Keratinocyte (primary cell): ENCODE results near the gene GRIP1. TPM values are rescaled to one million over a fixed set of nuclear protein-coding genes. Genes with fewer than 3 reads are reported as not detected.

Experiments used
- DNase-seq: peaks from one replicate; pipeline ENCODE4 v3.0.0-alpha.2; 2011; ENCODE audit warnings: low read depth, missing footprints, low spot score
- FAIRE-seq: peaks from 2 replicates; lab custom pipeline; 2011; peaks lifted over from hg19 to GRCh38; lab: Jason Lieb, UNC
- H2AFZ ChIP-seq: 2 replicates; pipeline ENCODE4 v1.6.0; 2012; ENCODE audit warnings: low read length, control low read depth, inconsistent platforms; ENCODE audit not compliant: control insufficient read depth
- H3K27ac ChIP-seq: 2 replicates; pipeline ENCODE4 v1.5.1; 2011; ENCODE audit warnings: low read length; ENCODE audit not compliant: control insufficient read depth, insufficient read depth
- H3K27me3 ChIP-seq: 3 replicates; pipeline ENCODE4 v1.6.0; 2011; ENCODE audit warnings: low read length; ENCODE audit not compliant: control insufficient read depth, insufficient read depth; ENCODE audit errors: extremely low read depth
- H3K36me3 ChIP-seq, 2 experiments: 2 replicates in 1 of 2; 3 replicates in 1 of 2; pipeline ENCODE4 v1.5.1; 2011; ENCODE audit warnings: low read length in 2 of 2, mild to moderate bottlenecking in 1 of 2; ENCODE audit not compliant: control insufficient read depth in 2 of 2, insufficient read depth in 2 of 2; ENCODE audit errors: extremely low read depth in 1 of 2
- H3K4me1 ChIP-seq: 3 replicates; pipeline ENCODE4 v1.5.1; 2011; ENCODE audit warnings: low read length; ENCODE audit not compliant: control insufficient read depth, insufficient read depth; ENCODE audit errors: extremely low read depth
- H3K4me2 ChIP-seq: 3 replicates; pipeline ENCODE4 v1.6.0; 2011; ENCODE audit warnings: low read depth, low read length; ENCODE audit not compliant: control insufficient read depth, insufficient read depth; ENCODE audit errors: extremely low read depth
- H3K4me3 ChIP-seq, 3 experiments: fragments of 200-600 bp in 1 of 3; sonication (generic) in 1 of 3; 2 replicates in 2 of 3; 3 replicates in 1 of 3; pipeline ENCODE4 v1.5.1; 2011 to 2016; ENCODE audit warnings: low read length in 3 of 3, mild to moderate bottlenecking in 3 of 3, control low read depth in 2 of 3, inconsistent platforms in 1 of 3, low read depth in 1 of 3, mixed read lengths in 1 of 3, mixed run types in 1 of 3, moderate library complexity in 1 of 3; ENCODE audit not compliant: control insufficient read depth in 2 of 3, insufficient read depth in 2 of 3; ENCODE audit errors: extremely low read depth in 1 of 3
- H3K79me2 ChIP-seq: 2 replicates; pipeline ENCODE4 v1.6.0; 2012; ENCODE audit warnings: low read length; ENCODE audit not compliant: control insufficient read depth, insufficient read depth
- H3K9ac ChIP-seq: 3 replicates; pipeline ENCODE4 v1.6.0; 2011; ENCODE audit warnings: low read length; ENCODE audit not compliant: control insufficient read depth, insufficient read depth; ENCODE audit errors: extremely low read depth
- H3K9me1 ChIP-seq: 3 replicates; pipeline ENCODE4 v1.6.0; 2011; ENCODE audit warnings: low read length; ENCODE audit not compliant: control insufficient read depth, insufficient read depth; ENCODE audit errors: extremely low read depth
- H3K9me3 ChIP-seq: 2 replicates; pipeline ENCODE4 v1.5.1; 2012; ENCODE audit warnings: low read depth, low read length; ENCODE audit not compliant: control insufficient read depth
- H4K20me1 ChIP-seq: 3 replicates; pipeline ENCODE4 v1.6.0; 2011; ENCODE audit warnings: low read length; ENCODE audit not compliant: control insufficient read depth, insufficient read depth; ENCODE audit errors: extremely low read depth
- CTCF ChIP-seq, 3 experiments: IDR thresholded peaks in 1 of 3; conservative IDR thresholded peaks in 1 of 3; optimal IDR thresholded peaks in 1 of 3; 2 replicates in 2 of 3; 3 replicates in 1 of 3; pipeline versions ENCODE3 to v1.5.1; 2011; ENCODE audit warnings: low read length in 3 of 3, mild to moderate bottlenecking in 3 of 3, moderate library complexity in 2 of 3, control low read depth in 1 of 3, inconsistent platforms in 1 of 3; ENCODE audit not compliant: insufficient read depth in 2 of 3; ENCODE audit errors: extremely low read depth in 1 of 3
- EZH2 ChIP-seq: IDR thresholded peaks from one replicate; pipeline ENCODE4 v1.6.1; 2012; ENCODE audit warnings: inconsistent platforms, mild to moderate bottlenecking, low read length, moderate library complexity
- dilution Hi-C: fragments of 300-500 bp; cut with MboI; formaldehyde crosslinking; loops from one replicate; pipeline ENCODE4 v1.7.0; 2020; ENCODE audit warnings: low sequenced_read_pairs; ENCODE audit not compliant: extremely low pct_ligation_motif_present
- polyA plus RNA-seq, 5 experiments: library from polyadenylated mRNA; depleted of rRNA in 3 of 5; stranded (reverse) in 3 of 5; stranded (forward) in 1 of 5; unstranded in 1 of 5; fragments of >200 nt; gene quantifications; 1 replicate in 1 of 5; 2 replicates in 3 of 5; 3 replicates in 1 of 5; pipeline versions ENCODE4 v1.2.1 to v1.2.3, GENCODE V29; 2011 to 2012; ENCODE audit warnings: missing spikeins in 2 of 5, low read depth in 1 of 5, low replicate concordance in 1 of 5

The GRIP1 gene
- polyA plus RNA-seq, 1 donor (not counting 4 experiments of a cell fraction or from before 2014, with no cell fraction given) = 6.7 TPM

- Histone ChIP-seq H3K36me3 (no peaks in the 10 kb centered on the region), H3K27me3 (no peaks in the 10 kb centered on the region), H3K27ac (no peak overlapping the region), H3K9me3 (no peaks in the 10 kb centered on the region), H3K4me3 (no peak overlapping the region), H3K9me1 (no peaks in the 10 kb centered on the region), H3K79me2 (no peaks in the 10 kb centered on the region), H4K20me1 (no peaks in the 10 kb centered on the region), H3K9ac (no peak overlapping the region), H3K4me2 (no peak overlapping the region), H3K4me1 (no peaks in the 10 kb centered on the region), H2AFZ (no peak overlapping the region)
- DNase-seq (no peak), FAIRE-seq (no peak)
- no peak for TF ChIP-seq EZH2
- no peak for TF ChIP-seq CTCF (optimal IDR thresholded peaks at IDR 0.05 in 1 of 3, IDR thresholded peaks at IDR 0.05 in 1 of 3, conservative IDR thresholded peaks at IDR 0.05 in 1 of 3; ENCODE audit: extremely low read depth in 1 of 3, insufficient read depth in 2 of 3, low read length in 3 of 3)
- dilution Hi-C loops = no loop called here
Observed at GRCh38 chr12:66456612-66457011, 222.3 kb downstream of the GRIP1 start.

- DNase-seq = no peak
- TF ChIP-seq CTCF (optimal IDR thresholded peaks at IDR 0.05 in 1 of 3, IDR thresholded peaks at IDR 0.05 in 1 of 3, conservative IDR thresholded peaks at IDR 0.05 in 1 of 3; ENCODE audit: extremely low read depth in 1 of 3, insufficient read depth in 2 of 3, low read length in 3 of 3) (no peak), EZH2 (no peak)
- no peaks in the 10 kb centered on the region for H3K9me1 ChIP-seq
- H3K9ac ChIP-seq = no peak overlapping the region
- no peak overlapping the region for H3K4me2 ChIP-seq
- no peaks in the 10 kb centered on the region for H3K9me3 ChIP-seq
- no peak overlapping the region for H3K4me3 ChIP-seq
- dilution Hi-C loops = no loop called here
- no peaks in the 10 kb centered on the region for H3K79me2 ChIP-seq
- no peak overlapping the region for H3K27ac ChIP-seq
- H3K27me3 ChIP-seq = no peaks in the 10 kb centered on the region
- H4K20me1 ChIP-seq = no peaks in the 10 kb centered on the region
- peaks cover 11% of the 10 kb centered on the region for H3K4me1 ChIP-seq
- FAIRE-seq = no peak
- H3K36me3 ChIP-seq = no peaks in the 10 kb centered on the region
- H2AFZ ChIP-seq = no peak overlapping the region
Observed at GRCh38 chr12:66453844-66454243, 225.0 kb downstream of the GRIP1 start.
